SK-N-MC (cell line): ENCODE measurements around the gene BRD1.

Experiments used
- EZH2 ChIP-seq: fragments of 200-600 bp; sonication (generic); IDR thresholded peaks from one replicate; pipeline ENCODE4 v1.6.1; 2017; ENCODE audit warnings: antibody characterized with exemption
- FOXP2 ChIP-seq: optimal IDR thresholded peaks from 2 replicates; pipeline ENCODE3; 2011; ENCODE audit warnings: mild to moderate bottlenecking, moderate library complexity; ENCODE audit not compliant: insufficient read depth; ENCODE audit errors: extremely low read length, control extremely low read depth
- POLR2AphosphoS5 ChIP-seq: IDR thresholded peaks from 2 replicates; pipeline ENCODE4 v1.6.1; 2012; ENCODE audit warnings: mild to moderate bottlenecking, low read depth, low read length, borderline replicate concordance

- TF ChIP-seq EZH2 (no peak), POLR2AphosphoS5 (no peak), FOXP2 (no peak)
Observed at GRCh38 chr22:49826603-49827270, 936 bp downstream of the BRD1 start.
